Activated CD8-positive, alpha-beta T cell treated with anti-CD3 and anti-CD28 coated beads for 36 hours (primary cell): ENCODE results near the gene CYTH2. TPM values are rescaled to one million over a fixed set of nuclear protein-coding genes. Genes with fewer than 3 reads are reported as not detected.

Experiments
- ATAC-seq: fragments of 200-7000 bp; cut with Tn5 transposase; one replicate; pipeline ENCODE4 v1.10.0; 2021; ENCODE audit warnings: mild to moderate bottlenecking, moderate library complexity
- CTCF ChIA-PET: fragments of 350-600 bp; sonication (Branson Sonifier 250); formaldehyde crosslinking; loops from one replicate; lab custom pipeline; 2021; ENCODE audit warnings: antibody characterized with exemption; lab: Charles Lee
- POLR2A ChIA-PET: fragments of 350-600 bp; sonication (Branson Sonifier 250); formaldehyde crosslinking; loops from one replicate; lab custom pipeline; 2021; ENCODE audit warnings: antibody characterized with exemption; lab: Charles Lee
- DNase-seq: peaks from one replicate; pipeline ENCODE4 v3.0.0-alpha.2; 2020
- H3K27ac Mint-ChIP-seq: one replicate; pipeline ENCODE4 v1.8.0; 2021; ENCODE audit warnings: mild to moderate bottlenecking, mixed read lengths
- H3K27me3 Mint-ChIP-seq: one replicate; pipeline ENCODE4 v1.8.0; 2021; ENCODE audit warnings: mixed read lengths
- H3K36me3 Mint-ChIP-seq: one replicate; pipeline ENCODE4 v1.8.0; 2021; ENCODE audit warnings: low read depth, mixed read lengths
- H3K4me1 Mint-ChIP-seq: one replicate; pipeline ENCODE4 v1.8.0; 2021; ENCODE audit warnings: low read depth, mixed read lengths
- H3K4me3 Mint-ChIP-seq: one replicate; pipeline ENCODE4 v1.8.0; 2021; ENCODE audit warnings: mild to moderate bottlenecking, moderate library complexity, mixed read lengths
- H3K9me3 Mint-ChIP-seq: one replicate; pipeline ENCODE4 v1.8.0; 2021; ENCODE audit warnings: mixed read lengths
- intact Hi-C: fragments of 100-400 bp; cut with micrococcal nuclease; formaldehyde crosslinking; loops from one replicate; pipeline ENCODE4 v1.10.0; 2022
- total RNA-seq, 2 experiments: library from RNA; stranded (reverse); gene quantifications; one replicate each; pipeline ENCODE4 v1.2.3, GENCODE V29; 2021
- TF ChIP-seq, protein P1 (sequence below): fragments of 200-600 bp; IDR thresholded peaks from one replicate; pipeline ENCODE4 v1.8.0; 2022; ENCODE audit warnings: antibody characterized with exemption, mild to moderate bottlenecking

Gene CYTH2
- total RNA-seq, 2 experiments from 2014 or later: 23.8 to 24.5 TPM

DNA sequence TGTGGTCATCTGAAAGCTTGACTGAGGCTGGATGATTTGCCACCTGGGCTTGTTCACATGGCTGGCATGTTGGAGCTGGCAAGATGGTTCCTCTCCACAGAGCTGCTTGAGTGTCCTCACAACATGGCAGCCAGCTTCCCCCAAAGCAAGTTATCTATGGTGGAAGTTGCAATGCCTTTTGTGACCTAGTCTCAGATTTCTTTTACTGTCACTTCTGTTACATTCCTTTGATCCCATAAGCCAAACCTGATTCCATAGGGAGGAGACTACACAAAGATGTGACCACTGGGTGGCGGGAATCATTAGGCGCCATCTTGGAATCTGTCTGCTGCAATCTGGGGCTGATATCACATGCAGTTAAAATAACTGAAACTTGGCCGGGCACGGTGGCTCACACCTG lies 60.0 kb downstream of the CYTH2 start:
- no peaks in the 10 kb centered on the region for H3K27me3 Mint-ChIP-seq
- peaks cover 17% of the 10 kb centered on the region for H3K9me3 Mint-ChIP-seq
- TF ChIP-seq, protein P1, sequence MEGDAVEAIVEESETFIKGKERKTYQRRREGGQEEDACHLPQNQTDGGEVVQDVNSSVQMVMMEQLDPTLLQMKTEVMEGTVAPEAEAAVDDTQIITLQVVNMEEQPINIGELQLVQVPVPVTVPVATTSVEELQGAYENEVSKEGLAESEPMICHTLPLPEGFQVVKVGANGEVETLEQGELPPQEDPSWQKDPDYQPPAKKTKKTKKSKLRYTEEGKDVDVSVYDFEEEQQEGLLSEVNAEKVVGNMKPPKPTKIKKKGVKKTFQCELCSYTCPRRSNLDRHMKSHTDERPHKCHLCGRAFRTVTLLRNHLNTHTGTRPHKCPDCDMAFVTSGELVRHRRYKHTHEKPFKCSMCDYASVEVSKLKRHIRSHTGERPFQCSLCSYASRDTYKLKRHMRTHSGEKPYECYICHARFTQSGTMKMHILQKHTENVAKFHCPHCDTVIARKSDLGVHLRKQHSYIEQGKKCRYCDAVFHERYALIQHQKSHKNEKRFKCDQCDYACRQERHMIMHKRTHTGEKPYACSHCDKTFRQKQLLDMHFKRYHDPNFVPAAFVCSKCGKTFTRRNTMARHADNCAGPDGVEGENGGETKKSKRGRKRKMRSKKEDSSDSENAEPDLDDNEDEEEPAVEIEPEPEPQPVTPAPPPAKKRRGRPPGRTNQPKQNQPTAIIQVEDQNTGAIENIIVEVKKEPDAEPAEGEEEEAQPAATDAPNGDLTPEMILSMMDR: no peak
- intact Hi-C loops: no loop called here
- CTCF ChIA-PET: interaction anchor here (1.4 to 1.8 kb wide), 2 partner anchors 11 to 21 kb away, joined by 3 to 5 read pairs; no protein-coding TSS in a partner anchor
- H3K36me3 Mint-ChIP-seq: no peaks in the 10 kb centered on the region
- H3K4me3 Mint-ChIP-seq: no peak overlapping the region
- no peak for DNase-seq
- POLR2A ChIA-PET: no interaction called here
- H3K27ac Mint-ChIP-seq: no peak overlapping the region
- ATAC-seq: no peak
- no peaks in the 10 kb centered on the region for H3K4me1 Mint-ChIP-seq

DNA sequence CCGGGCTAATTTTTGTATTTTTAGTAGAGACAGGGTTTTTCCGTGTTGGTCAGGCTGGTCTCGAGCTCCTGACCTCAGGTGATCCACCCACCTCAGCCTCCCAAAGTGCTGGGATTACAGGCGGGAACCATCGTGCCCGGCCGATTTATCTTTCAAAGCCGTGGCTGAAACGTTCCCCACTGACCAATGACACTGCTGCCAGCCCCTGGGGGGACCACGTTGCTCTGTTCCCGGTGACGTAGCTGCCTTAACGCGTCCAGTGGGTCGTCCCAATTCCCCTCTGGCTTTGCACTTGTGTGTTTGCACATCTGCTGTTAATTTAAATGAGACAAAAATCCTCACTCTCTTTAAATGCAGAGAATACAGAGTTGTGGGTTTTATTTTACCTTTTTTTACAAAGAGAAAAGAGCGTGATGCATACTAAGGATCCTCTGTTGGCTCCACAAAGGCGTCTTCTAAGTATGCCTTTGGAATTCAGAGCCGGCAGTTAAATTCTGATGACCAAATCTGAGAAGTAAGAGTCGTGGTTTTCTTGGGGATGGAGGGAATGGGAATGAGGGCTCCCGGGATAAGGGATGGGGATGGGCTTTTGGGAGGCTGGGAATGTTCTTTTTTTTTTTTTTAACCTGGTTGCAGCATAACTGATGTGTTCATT lies 61.0 kb downstream of the CYTH2 start:
- CTCF ChIA-PET: interaction anchor here (1.8 kb wide), 1 partner anchor 12 kb away, joined by 3 read pairs; no protein-coding TSS in a partner anchor
- DNase-seq: no peak
- TF ChIP-seq, protein P1: no peak
- intact Hi-C loops: no loop called here
- Mint-ChIP-seq H3K4me1 (no peaks in the 10 kb centered on the region), H3K27ac (no peak overlapping the region), H3K36me3 (no peaks in the 10 kb centered on the region), H3K27me3 (no peaks in the 10 kb centered on the region), H3K4me3 (no peak overlapping the region), H3K9me3 (peaks cover 12% of the 10 kb centered on the region)
- POLR2A ChIA-PET: no interaction called here
- ATAC-seq: no peak

DNA sequence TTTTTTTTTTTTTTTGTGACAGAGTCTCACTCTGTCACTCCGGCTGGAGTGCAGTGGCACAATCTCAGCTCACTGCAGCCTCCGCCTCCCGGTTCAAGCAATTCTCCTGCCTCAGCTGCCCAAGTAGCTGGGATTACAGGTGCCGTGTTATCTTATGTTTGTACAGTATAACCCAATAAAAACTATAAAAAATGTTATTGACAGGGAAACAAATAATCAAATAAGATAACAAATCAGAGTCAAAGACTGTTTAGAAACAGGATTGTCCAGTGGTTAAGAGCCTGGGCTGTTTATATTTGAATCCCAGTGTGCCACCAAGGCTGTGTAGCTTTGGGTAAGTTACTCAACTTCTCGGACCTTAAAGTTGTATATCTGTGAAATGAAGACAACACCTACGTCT lies 61.6 kb downstream of the CYTH2 start:
- CTCF ChIA-PET: no interaction called here
- H3K4me3 Mint-ChIP-seq: no peak overlapping the region
- H3K4me1 Mint-ChIP-seq: no peaks in the 10 kb centered on the region
- POLR2A ChIA-PET: no interaction called here
- H3K27me3 Mint-ChIP-seq: no peaks in the 10 kb centered on the region
- DNase-seq (no peak), ATAC-seq (no peak)
- TF ChIP-seq, protein P1: no peak
- intact Hi-C loops: no loop called here
- no peaks in the 10 kb centered on the region for H3K36me3 Mint-ChIP-seq
- peaks cover 12% of the 10 kb centered on the region for H3K9me3 Mint-ChIP-seq
- H3K27ac Mint-ChIP-seq: no peak overlapping the region

Other genes with a start within 250 kb of the CYTH2 start
- 100 to 1,000 TPM; 109 TPM for gene CARD8, start 213.5 kb upstream of the CYTH2 start, total RNA-seq
- under 1 TPM; 0.36 TPM for gene ZNF114, start 199.3 kb upstream of the CYTH2 start, total RNA-seq
- gene EMP3, start 143.8 kb upstream of the CYTH2 start, total RNA-seq: 100 to 1,000 TPM; 189 to 191 TPM
- 10 to 100 TPM; 19.4 to 21.7 TPM for gene TMEM143, start 105.4 kb upstream of the CYTH2 start, total RNA-seq
- gene SYNGR4, start 105.0 kb upstream of the CYTH2 start, total RNA-seq: under 1 TPM in 1 of 2 experiments, not detected in 1; 0.38 TPM
- 10 to 100 TPM; 66.3 to 66.7 TPM for gene KDELR1, start 77.8 kb upstream of the CYTH2 start, total RNA-seq
- under 1 TPM; 0.13 to 0.18 TPM for gene GRIN2D, start 75.7 kb upstream of the CYTH2 start, total RNA-seq
- gene GRWD1, start 23.4 kb upstream of the CYTH2 start, total RNA-seq: 10 to 100 TPM; 49.4 to 50.1 TPM
- gene KCNJ14, start 13.8 kb upstream of the CYTH2 start, total RNA-seq: 1 to 10 TPM; 1.3 to 1.5 TPM
- gene LMTK3, start 42.5 kb downstream of the CYTH2 start, total RNA-seq: 1 to 10 TPM; 3.4 to 4.0 TPM
- gene SULT2B1, start 82.8 kb downstream of the CYTH2 start, total RNA-seq: not detected
- not detected for gene SPACA4, start 137.4 kb downstream of the CYTH2 start, total RNA-seq
- 1 to 10 TPM; 3.8 to 4.7 TPM for gene FAM83E, start 145.7 kb downstream of the CYTH2 start, total RNA-seq
- 1,000 to 10,000 TPM; 2,304 to 2,324 TPM for gene RPL18, start 149.8 kb downstream of the CYTH2 start, total RNA-seq
- 10 to 100 TPM; 22.3 to 22.9 TPM for gene SPHK2, start 150.1 kb downstream of the CYTH2 start, total RNA-seq
- 10 to 100 TPM; 10.8 to 13.1 TPM for gene DBP, start 168.0 kb downstream of the CYTH2 start, total RNA-seq
- 10 to 100 TPM; 11.1 to 13.0 TPM for gene CA11, start 176.8 kb downstream of the CYTH2 start, total RNA-seq
- under 1 TPM; 0.16 to 0.83 TPM for gene NTN5, start 203.6 kb downstream of the CYTH2 start, total RNA-seq
- not detected for gene FUT2, start 226.6 kb downstream of the CYTH2 start, total RNA-seq